ENCODE data around the gene MATN1.

GRCh38 chr1:30715216-30715615, 8.2 kb downstream of the MATN1 start:
- TF ChIP-seq, protein P1, sequence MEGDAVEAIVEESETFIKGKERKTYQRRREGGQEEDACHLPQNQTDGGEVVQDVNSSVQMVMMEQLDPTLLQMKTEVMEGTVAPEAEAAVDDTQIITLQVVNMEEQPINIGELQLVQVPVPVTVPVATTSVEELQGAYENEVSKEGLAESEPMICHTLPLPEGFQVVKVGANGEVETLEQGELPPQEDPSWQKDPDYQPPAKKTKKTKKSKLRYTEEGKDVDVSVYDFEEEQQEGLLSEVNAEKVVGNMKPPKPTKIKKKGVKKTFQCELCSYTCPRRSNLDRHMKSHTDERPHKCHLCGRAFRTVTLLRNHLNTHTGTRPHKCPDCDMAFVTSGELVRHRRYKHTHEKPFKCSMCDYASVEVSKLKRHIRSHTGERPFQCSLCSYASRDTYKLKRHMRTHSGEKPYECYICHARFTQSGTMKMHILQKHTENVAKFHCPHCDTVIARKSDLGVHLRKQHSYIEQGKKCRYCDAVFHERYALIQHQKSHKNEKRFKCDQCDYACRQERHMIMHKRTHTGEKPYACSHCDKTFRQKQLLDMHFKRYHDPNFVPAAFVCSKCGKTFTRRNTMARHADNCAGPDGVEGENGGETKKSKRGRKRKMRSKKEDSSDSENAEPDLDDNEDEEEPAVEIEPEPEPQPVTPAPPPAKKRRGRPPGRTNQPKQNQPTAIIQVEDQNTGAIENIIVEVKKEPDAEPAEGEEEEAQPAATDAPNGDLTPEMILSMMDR (IDR thresholded peaks at IDR 0.05; ENCODE audit: low read depth, low read length, poor library complexity, severe bottlenecking), result peak; percentile 71
- TF ChIP-seq EZH2phosphoT487 (IDR thresholded peaks at IDR 0.05; ENCODE audit: borderline replicate concordance, low read length), result no peak
